Type B pancreatic cell (in vitro differentiated cells): ENCODE data around the gene SARS1. TPM values are rescaled to one million over a fixed set of nuclear protein-coding genes. Genes with fewer than 3 reads are reported as not detected.

Experiments
- DNase-seq: peaks from one replicate; pipeline ENCODE4 v3.0.0; 2021; ENCODE audit warnings: mixed read lengths; ENCODE audit not compliant: unreplicated experiment; ENCODE audit errors: extremely low spot score
- H3K27ac Mint-ChIP-seq: 2 replicates; pipeline ENCODE4 v1.8.0; 2021; ENCODE audit warnings: mild to moderate bottlenecking, mixed read lengths
- H3K27me3 Mint-ChIP-seq: 2 replicates; pipeline ENCODE4 v1.8.0; 2021; ENCODE audit warnings: mixed read lengths
- H3K36me3 Mint-ChIP-seq: 2 replicates; pipeline ENCODE4 v1.8.0; 2021; ENCODE audit warnings: mixed read lengths
- H3K4me1 Mint-ChIP-seq: one replicate; pipeline ENCODE4 v1.8.0; 2021; ENCODE audit warnings: mixed read lengths; ENCODE audit not compliant: unreplicated experiment
- H3K4me3 Mint-ChIP-seq: 2 replicates; pipeline ENCODE4 v1.8.0; 2021; ENCODE audit warnings: mild to moderate bottlenecking, mixed read lengths
- H3K9me3 Mint-ChIP-seq: 2 replicates; pipeline ENCODE4 v1.8.0; 2021; ENCODE audit warnings: mixed read lengths
- total RNA-seq: library from RNA; stranded (reverse); gene quantifications from 2 replicates; pipeline ENCODE4 v1.2.1, GENCODE V29; 2021; ENCODE audit warnings: low replicate concordance
- TF ChIP-seq, protein P1 (sequence below): fragments of 200-600 bp; sonication (generic); conservative IDR thresholded peaks from 2 replicates; pipeline ENCODE4 v1.5.0; 2021; ENCODE audit warnings: antibody characterized with exemption, mild to moderate bottlenecking

SARS1 gene
- total RNA-seq, 1 donor from 2014 or later: 136 TPM

DNA sequence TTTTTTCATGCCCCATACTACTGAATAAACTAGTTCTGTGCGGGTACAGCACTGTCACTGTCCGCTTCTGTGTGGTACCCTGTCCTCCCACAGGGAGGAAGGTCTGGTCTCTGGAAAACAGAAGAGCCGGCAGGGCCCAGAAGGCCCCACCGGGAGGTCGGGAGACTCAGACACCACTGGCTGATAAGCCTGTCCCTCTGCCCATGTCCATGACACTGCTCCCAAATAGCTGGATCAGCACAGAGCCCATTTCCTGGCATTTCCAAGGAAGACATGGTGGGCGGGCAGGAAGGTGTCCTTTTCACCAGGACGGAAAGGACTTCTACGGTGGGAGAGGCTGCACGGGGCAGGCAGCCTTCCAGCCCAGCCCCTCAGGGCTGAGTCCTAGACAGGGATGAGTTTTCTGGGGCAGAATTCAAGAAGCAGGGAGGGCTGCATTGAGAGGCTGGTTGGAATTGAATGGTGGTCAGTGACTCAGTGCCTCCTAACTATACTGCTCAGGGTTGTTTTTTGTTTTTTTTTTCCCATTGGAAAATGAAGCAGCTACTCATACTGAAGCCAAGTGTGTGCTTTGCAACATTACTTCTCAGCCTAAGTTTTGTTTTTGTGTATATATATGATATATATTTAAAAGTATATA is 62.1 kb downstream of the SARS1 start:
- DNase-seq: no peak
- Mint-ChIP-seq H3K27ac (peak overlapping the region; percentile 92), H3K27me3 (no peaks in the 10 kb centered on the region), H3K4me1 (peaks cover 27% of the 10 kb centered on the region), H3K4me3 (peak overlapping the region; percentile 85), H3K9me3 (no peaks in the 10 kb centered on the region), H3K36me3 (peaks cover 9% of the 10 kb centered on the region)
- TF ChIP-seq, protein P1, sequence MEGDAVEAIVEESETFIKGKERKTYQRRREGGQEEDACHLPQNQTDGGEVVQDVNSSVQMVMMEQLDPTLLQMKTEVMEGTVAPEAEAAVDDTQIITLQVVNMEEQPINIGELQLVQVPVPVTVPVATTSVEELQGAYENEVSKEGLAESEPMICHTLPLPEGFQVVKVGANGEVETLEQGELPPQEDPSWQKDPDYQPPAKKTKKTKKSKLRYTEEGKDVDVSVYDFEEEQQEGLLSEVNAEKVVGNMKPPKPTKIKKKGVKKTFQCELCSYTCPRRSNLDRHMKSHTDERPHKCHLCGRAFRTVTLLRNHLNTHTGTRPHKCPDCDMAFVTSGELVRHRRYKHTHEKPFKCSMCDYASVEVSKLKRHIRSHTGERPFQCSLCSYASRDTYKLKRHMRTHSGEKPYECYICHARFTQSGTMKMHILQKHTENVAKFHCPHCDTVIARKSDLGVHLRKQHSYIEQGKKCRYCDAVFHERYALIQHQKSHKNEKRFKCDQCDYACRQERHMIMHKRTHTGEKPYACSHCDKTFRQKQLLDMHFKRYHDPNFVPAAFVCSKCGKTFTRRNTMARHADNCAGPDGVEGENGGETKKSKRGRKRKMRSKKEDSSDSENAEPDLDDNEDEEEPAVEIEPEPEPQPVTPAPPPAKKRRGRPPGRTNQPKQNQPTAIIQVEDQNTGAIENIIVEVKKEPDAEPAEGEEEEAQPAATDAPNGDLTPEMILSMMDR: no peak

DNA sequence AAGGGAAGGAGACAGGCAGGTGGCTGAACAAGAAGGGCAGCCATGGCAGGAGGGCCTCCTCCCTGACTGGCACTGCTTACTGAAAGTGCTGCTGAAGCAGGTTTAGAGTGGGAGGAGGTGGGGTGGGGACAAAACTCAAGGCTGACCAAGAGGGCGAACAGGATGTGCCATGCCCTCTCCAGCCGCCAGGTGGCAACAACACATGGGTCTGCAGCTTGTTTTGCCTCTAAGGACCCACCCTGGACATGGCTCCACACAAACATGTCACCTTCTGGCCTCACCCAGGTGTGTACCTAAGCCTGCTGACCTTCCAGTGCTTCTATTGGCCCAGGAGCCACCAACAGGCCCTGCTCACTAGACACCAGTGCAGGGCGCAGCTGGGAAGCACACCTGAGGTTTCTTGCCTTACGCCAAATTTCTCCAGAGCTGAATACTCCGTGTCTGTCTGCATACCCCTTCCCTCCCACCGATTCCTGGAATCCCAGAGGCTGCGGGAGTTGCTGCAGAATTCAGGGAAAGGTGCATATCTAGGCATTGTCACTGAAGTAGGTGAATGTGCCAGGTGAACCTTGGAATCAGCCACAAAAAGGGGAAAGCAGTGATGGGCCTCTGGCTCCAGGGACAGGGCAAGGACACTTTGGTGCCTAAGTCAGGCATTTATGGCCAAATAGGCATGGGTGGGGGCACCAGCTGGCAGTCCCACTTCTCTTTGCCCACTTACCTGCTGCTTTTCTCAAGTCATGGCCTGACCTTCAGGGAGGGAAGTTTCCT is 63.9 kb downstream of the SARS1 start:
- Mint-ChIP-seq H3K27me3 (no peaks in the 10 kb centered on the region), H3K27ac (peak overlapping the region; percentile 54), H3K9me3 (no peaks in the 10 kb centered on the region), H3K4me1 (peaks cover 42% of the 10 kb centered on the region), H3K36me3 (peaks cover 14% of the 10 kb centered on the region), H3K4me3 (no peak overlapping the region)
- no peak for DNase-seq
- TF ChIP-seq, protein P1: peak; percentile 89

DNA sequence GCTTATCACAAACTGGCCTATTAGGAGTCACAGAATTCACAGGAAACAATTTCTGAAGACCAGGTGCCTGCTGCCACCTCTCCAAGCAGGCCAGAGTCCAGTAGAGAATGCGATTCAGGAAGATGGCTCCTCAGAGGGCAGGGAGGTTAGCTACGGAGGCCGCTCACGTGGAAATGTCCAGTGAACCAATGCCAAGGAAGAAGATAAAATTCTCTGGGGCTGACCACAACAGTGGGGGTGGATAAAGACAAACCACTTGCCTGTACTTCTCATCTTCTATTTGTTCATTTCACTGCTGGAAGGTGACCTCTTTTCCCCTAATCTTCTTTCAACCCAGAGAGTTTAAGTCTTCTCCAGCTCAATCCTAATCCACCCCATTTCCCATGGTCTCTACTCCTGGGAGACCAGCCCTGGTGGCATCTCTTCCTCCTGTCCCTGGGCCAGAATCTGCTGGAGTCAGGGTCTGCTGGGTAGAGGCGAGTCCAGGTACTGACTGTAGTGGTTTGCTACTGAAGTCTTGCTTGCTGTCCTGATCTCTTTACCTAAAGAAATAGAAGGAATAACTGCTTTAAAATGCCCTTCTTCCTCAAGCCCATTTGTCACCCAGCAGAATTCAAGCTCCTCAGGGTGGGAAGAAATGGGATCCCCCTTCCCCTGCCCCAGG is 66.0 kb downstream of the SARS1 start:
- H3K4me3 Mint-ChIP-seq: peak overlapping the region; percentile 34
- H3K27me3 Mint-ChIP-seq: no peaks in the 10 kb centered on the region
- TF ChIP-seq, protein P1: no peak
- DNase-seq: no peak
- peaks cover 36% of the 10 kb centered on the region for H3K4me1 Mint-ChIP-seq
- H3K9me3 Mint-ChIP-seq: no peaks in the 10 kb centered on the region
- peaks cover 10% of the 10 kb centered on the region for H3K36me3 Mint-ChIP-seq
- H3K27ac Mint-ChIP-seq: no peak overlapping the region

DNA sequence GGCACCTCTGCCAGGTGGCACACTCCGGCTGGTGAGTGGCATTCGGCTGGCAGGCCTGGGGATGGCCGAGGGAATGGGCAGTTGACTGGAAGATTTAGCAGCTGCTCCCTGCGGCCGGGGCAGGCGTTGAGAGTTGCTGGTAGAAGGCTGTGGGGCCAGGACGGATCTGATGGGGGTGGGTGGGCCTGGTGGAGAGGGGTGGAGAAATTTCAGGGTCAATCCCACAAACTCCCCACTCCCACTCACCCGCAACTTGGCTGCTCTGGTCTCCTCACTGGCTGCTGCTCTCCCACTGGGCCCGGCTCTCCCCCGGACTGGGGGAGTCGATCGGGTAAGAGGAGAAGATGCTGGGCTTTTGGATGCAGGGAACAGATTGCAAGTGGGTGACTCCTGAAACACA is 67.1 kb downstream of the SARS1 start:
- TF ChIP-seq, protein P1: no peak
- Mint-ChIP-seq H3K4me3 (peak overlapping the region; percentile 100), H3K27ac (no peak overlapping the region)

DNA sequence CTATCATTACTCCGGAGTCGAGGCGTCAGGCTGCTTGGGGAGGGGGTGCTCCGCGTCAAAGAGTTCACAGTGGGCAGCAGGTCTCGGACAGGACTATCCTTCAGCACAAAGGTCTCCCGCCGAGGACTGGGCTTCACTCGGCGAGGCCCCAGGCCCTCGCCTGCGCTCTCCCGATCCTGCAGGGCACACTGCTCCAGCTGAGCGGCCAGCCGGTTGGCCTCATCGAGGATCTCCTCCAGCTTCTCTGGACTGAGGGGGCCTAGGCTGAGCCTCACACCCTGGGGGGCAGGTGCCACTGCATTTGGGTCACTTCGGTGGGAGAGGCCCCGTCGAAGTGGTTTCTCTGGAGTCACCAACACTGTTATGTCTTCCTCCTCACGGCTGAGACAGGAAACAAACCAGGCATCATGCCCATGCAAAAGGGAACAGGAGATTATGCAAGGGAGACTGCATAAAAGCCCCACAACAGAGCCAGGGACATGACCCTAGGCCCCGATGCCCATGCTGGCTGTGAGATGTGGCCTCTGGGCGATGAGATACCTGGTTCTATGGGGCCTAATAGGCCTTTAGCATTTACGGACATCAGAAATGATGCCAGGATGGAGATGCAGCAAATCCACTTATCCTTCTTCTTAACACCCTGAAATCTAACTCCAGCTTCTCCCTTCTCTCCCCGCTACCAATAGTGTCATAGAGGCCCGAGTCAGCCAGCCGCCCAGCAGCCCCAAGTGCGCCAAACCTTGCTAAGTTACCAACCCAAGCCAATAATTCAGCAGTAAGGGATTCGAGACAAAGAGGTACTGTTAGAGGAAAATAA is 68.2 kb downstream of the SARS1 start:
- Mint-ChIP-seq H3K27ac (peak overlapping the region; percentile 88), H3K36me3 (peaks cover 10% of the 10 kb centered on the region)
- no peak for DNase-seq

More for the DNA sequence above, 67.1 kb downstream of the SARS1 start:
- Mint-ChIP-seq H3K4me1 (peaks cover 25% of the 10 kb centered on the region), H3K27me3 (no peaks in the 10 kb centered on the region), H3K9me3 (no peaks in the 10 kb centered on the region), H3K36me3 (peaks cover 10% of the 10 kb centered on the region)
- DNase-seq: no peak

More for the DNA sequence above, 68.2 kb downstream of the SARS1 start:
- TF ChIP-seq, protein P1: no peak
- Mint-ChIP-seq H3K27me3 (no peaks in the 10 kb centered on the region), H3K4me1 (peaks cover 23% of the 10 kb centered on the region), H3K9me3 (no peaks in the 10 kb centered on the region), H3K4me3 (peak overlapping the region; percentile 100)
